OCI-LY7 (cell line): Measurements from ENCODE around the gene ASB2. TPM values are rescaled to one million over a fixed set of nuclear protein-coding genes. Genes with fewer than 3 reads are reported as not detected.

Experiments
- BruUV-seq: library from RNA; stranded (reverse); fragments of 400-500 nt; replicated peaks from 2 replicates; lab custom pipeline; 2021; lab: Mats Ljungman, UMichigan
- CTCF ChIA-PET: fragments of 300-600 bp; sonication (Branson Sonifier 250); formaldehyde crosslinking; loops from one replicate; lab custom pipeline; 2022; ENCODE audit warnings: antibody characterized with exemption; ENCODE audit not compliant: unreplicated experiment; lab: Charles Lee
- POLR2A ChIA-PET: fragments of 300-600 bp; sonication (Branson Sonifier 250); formaldehyde crosslinking; loops from one replicate; lab custom pipeline; 2022; ENCODE audit warnings: antibody characterized with exemption; lab: Charles Lee
- DNase-seq: peaks from one replicate; pipeline ENCODE4 v3.0.0-alpha.2; 2015; ENCODE audit warnings: low spot score
- H2AFZ ChIP-seq: fragments of 200-600 bp; sonication (generic), shearing (Covaris generic); 2 replicates; pipeline ENCODE4 v1.6.1; 2014; ENCODE audit warnings: mild to moderate bottlenecking, antibody characterized with exemption, low read length, moderate library complexity
- H3K27ac ChIP-seq: fragments of 200-600 bp; sonication (generic); 2 replicates; pipeline ENCODE4 v1.5.1; 2014; ENCODE audit warnings: mixed run types, low read depth, mild to moderate bottlenecking, moderate library complexity, low read length, inconsistent platforms; ENCODE audit not compliant: poor library complexity, severe bottlenecking
- H3K36me3 ChIP-seq: fragments of 200-600 bp; sonication (generic); 2 replicates; pipeline ENCODE4 v1.6.1; 2014; ENCODE audit warnings: mild to moderate bottlenecking, antibody characterized with exemption, low read length, moderate library complexity, mixed read lengths; ENCODE audit not compliant: insufficient read depth
- H3K4me1 ChIP-seq: fragments of 200-600 bp; sonication (generic); 2 replicates; pipeline ENCODE4 v1.5.1; 2014; ENCODE audit warnings: mild to moderate bottlenecking, low read length; ENCODE audit not compliant: insufficient read depth, poor library complexity, severe bottlenecking
- H3K4me2 ChIP-seq: fragments of 200-600 bp; sonication (generic); 2 replicates; pipeline ENCODE4 v1.6.1; 2014; ENCODE audit warnings: mild to moderate bottlenecking, low read length
- H3K4me3 ChIP-seq: fragments of 200-600 bp; sonication (generic); 2 replicates; pipeline ENCODE4 v1.5.1; 2014; ENCODE audit warnings: mild to moderate bottlenecking, low read depth, low read length; ENCODE audit not compliant: poor library complexity, severe bottlenecking
- H3K79me2 ChIP-seq: fragments of 200-600 bp; sonication (generic); 2 replicates; pipeline ENCODE4 v1.6.1; 2016; ENCODE audit warnings: low read depth, mild to moderate bottlenecking, low read length, moderate library complexity, mixed read lengths; ENCODE audit not compliant: insufficient read depth
- H3K9me2 ChIP-seq: fragments of 200-600 bp; sonication (generic); 2 replicates; pipeline ENCODE4 v1.6.1; 2016; ENCODE audit warnings: mild to moderate bottlenecking, low read length, mixed read lengths; ENCODE audit not compliant: insufficient read depth
- H3K9me3 ChIP-seq: fragments of 200-600 bp; sonication (generic); 2 replicates; pipeline ENCODE4 v1.6.1; 2014; ENCODE audit warnings: mild to moderate bottlenecking, mixed run types, low read length, mixed read lengths
- H4K20me1 ChIP-seq: fragments of 200-600 bp; sonication (generic); 2 replicates; pipeline ENCODE4 v1.6.1; 2014; ENCODE audit warnings: mild to moderate bottlenecking, antibody characterized with exemption, low read length, moderate library complexity, mixed read lengths; ENCODE audit not compliant: insufficient read depth
- EZH2phosphoT487 ChIP-seq: fragments of 200-600 bp; sonication (generic); IDR thresholded peaks from 2 replicates; pipeline ENCODE4 v1.6.1; 2018; ENCODE audit warnings: low read depth, borderline replicate concordance, mild to moderate bottlenecking, mixed run types, antibody characterized with exemption, low read length, moderate library complexity, mixed read lengths
- intact Hi-C: fragments of 100-400 bp; cut with micrococcal nuclease; formaldehyde crosslinking; loops from one replicate; pipeline ENCODE4 v1.10.0; 2022; ENCODE audit not compliant: unreplicated experiment
- total RNA-seq, 2 experiments: library from RNA; depleted of rRNA in 1 of 2; stranded (reverse); fragments of >200 nt in 1 of 2; shearing (Covaris generic) in 1 of 2; gene quantifications; 2 replicates each; pipeline ENCODE4 v1.2.3, GENCODE V29; 2014 to 2022
- TF ChIP-seq, protein P1 (sequence below): fragments of 200-600 bp; sonication (generic); conservative IDR thresholded peaks from 2 replicates; pipeline ENCODE4 v1.5.1; 2014; ENCODE audit warnings: mild to moderate bottlenecking, antibody characterized with exemption, low read length, moderate library complexity, mixed read lengths

ASB2 gene
- total RNA-seq, 2 experiments from 2014 or later = 21.7 to 23.6 TPM

GRCh38 chr14:93906341-93907329, 69.7 kb downstream of the ASB2 start:
- TF ChIP-seq, protein P1, sequence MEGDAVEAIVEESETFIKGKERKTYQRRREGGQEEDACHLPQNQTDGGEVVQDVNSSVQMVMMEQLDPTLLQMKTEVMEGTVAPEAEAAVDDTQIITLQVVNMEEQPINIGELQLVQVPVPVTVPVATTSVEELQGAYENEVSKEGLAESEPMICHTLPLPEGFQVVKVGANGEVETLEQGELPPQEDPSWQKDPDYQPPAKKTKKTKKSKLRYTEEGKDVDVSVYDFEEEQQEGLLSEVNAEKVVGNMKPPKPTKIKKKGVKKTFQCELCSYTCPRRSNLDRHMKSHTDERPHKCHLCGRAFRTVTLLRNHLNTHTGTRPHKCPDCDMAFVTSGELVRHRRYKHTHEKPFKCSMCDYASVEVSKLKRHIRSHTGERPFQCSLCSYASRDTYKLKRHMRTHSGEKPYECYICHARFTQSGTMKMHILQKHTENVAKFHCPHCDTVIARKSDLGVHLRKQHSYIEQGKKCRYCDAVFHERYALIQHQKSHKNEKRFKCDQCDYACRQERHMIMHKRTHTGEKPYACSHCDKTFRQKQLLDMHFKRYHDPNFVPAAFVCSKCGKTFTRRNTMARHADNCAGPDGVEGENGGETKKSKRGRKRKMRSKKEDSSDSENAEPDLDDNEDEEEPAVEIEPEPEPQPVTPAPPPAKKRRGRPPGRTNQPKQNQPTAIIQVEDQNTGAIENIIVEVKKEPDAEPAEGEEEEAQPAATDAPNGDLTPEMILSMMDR = peak; percentile 88
- no peak for TF ChIP-seq EZH2phosphoT487
- Histone ChIP-seq H3K36me3 (no peaks in the 10 kb centered on the region), H4K20me1 (no peaks in the 10 kb centered on the region), H3K4me1 (no peaks in the 10 kb centered on the region), H2AFZ (peak overlapping the region; percentile 62), H3K27ac (no peak overlapping the region), H3K4me2 (no peak overlapping the region), H3K9me3 (no peaks in the 10 kb centered on the region), H3K4me3 (no peak overlapping the region), H3K79me2 (no peaks in the 10 kb centered on the region), H3K9me2 (no peaks in the 10 kb centered on the region)
- BruUV-seq = no TSS peak
- ChIA-PET CTCF (interaction anchor here (0.9 kb wide), 1 partner anchor 36 kb away, joined by 3 read pairs; no protein-coding TSS in a partner anchor), POLR2A (no interaction called here)
- intact Hi-C loops = loop anchor here (2.0 kb wide), 1 partner anchor 252 kb away; no protein-coding TSS in a partner anchor
- peak; percentile 72 for DNase-seq

DNA sequence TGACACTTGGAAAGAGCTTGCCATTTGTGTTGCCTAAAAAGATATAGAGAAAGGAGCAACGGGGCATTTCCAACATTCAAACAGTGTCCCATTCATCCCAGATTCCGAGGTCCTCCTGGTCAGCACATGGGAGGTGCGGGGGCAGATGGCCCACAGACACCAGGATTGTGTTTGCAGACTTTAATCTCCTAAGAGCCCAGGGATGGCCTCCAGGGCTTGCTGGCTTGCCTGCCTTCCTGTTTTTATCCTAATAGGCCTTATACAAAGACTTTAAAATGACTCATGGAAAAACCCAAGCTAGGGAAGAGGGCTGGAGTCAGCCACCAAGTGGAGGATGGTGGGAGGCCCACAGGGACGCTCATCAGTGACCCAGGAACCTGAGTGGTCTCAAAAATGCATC, 70.7 kb downstream of the ASB2 start:
- Histone ChIP-seq H3K4me2 (no peak overlapping the region), H3K36me3 (no peaks in the 10 kb centered on the region), H3K4me1 (no peaks in the 10 kb centered on the region), H3K9me3 (no peaks in the 10 kb centered on the region), H4K20me1 (no peaks in the 10 kb centered on the region), H3K27ac (no peak overlapping the region), H3K9me2 (no peaks in the 10 kb centered on the region), H3K79me2 (no peaks in the 10 kb centered on the region), H2AFZ (no peak overlapping the region), H3K4me3 (no peak overlapping the region)
- no TSS peak for BruUV-seq
- no peak for DNase-seq
- intact Hi-C loops = loop anchor here (2.0 kb wide), 1 partner anchor 251 kb away; no protein-coding TSS in a partner anchor
- CTCF ChIA-PET = interaction anchor here (0.9 kb wide), 1 partner anchor 35 kb away, joined by 3 read pairs; no protein-coding TSS in a partner anchor
- POLR2A ChIA-PET = no interaction called here
- TF ChIP-seq EZH2phosphoT487 = no peak
- TF ChIP-seq, protein P1 = no peak
